ENCODE results near the gene OPA3. TPM values are rescaled to one million over a fixed set of nuclear protein-coding genes. Genes with fewer than 3 reads are reported as not detected.

OPA3 gene
- total and polyA plus RNA-seq, 10 donors, result 2.8 to 18.4 (median 16.0) TPM

GRCh38 chr19:45564131-45564780, 20.3 kb downstream of the OPA3 start:
- H3K4me1 ChIP-seq, result peaks cover 0 to 63% (median 38%) of the 10 kb centered on the region in 6 donors
- TF ChIP-seq CTCF (IDR thresholded peaks at IDR 0.05 in 8 of 11, conservative IDR thresholded peaks at IDR 0.05 in 3 of 11) (no peak), POLR2AphosphoS5 (IDR thresholded peaks at IDR 0.05) (peak in 2 of 3 donors; percentile 11 to 42)
- peaks cover 0 to 16% (median 0%) of the 10 kb centered on the region in 6 donors for H3K36me3 ChIP-seq
- WGBS, 5 donors, result 62 to 78% (median 74%) methylated on average over 5 of the region's 5 CpGs
- H3K9me3 ChIP-seq, result no peaks in the 10 kb centered on the region
- intact Hi-C loops (cut with DNase I; ENCODE audit: low total_unique reads), result no loop called here
- no peaks in the 10 kb centered on the region for H3K27me3 ChIP-seq (replicated peaks in 1 of 7)
- no peak overlapping the region for H3K4me3 ChIP-seq
- H3K27ac ChIP-seq, result peak overlapping the region; percentile 36 to 89 (median 73)
- DNase-seq, result no peak

GRCh38 chr19:45560686-45561085, 23.9 kb downstream of the OPA3 start:
- 82 to 93% (median 89%) methylated on average over 10 to 11 of the region's 11 CpGs for WGBS, 5 donors
- no peak for TF ChIP-seq POLR2AphosphoS5 (IDR thresholded peaks at IDR 0.05)
- TF ChIP-seq POLR2A (IDR thresholded peaks at IDR 0.05), result no peak
- TF ChIP-seq CTCF (IDR thresholded peaks at IDR 0.05 in 8 of 11, conservative IDR thresholded peaks at IDR 0.05 in 3 of 11), result no peak
- intact Hi-C loops (cut with DNase I; ENCODE audit: low total_unique reads), result no loop called here
- no peak overlapping the region for H3K4me3 ChIP-seq
- H3K27me3 ChIP-seq (replicated peaks in 1 of 7), result no peaks in the 10 kb centered on the region
- H3K4me1 ChIP-seq, result peaks cover 0 to 77% (median 50%) of the 10 kb centered on the region in 6 donors
- no peak for DNase-seq
- peak overlapping the region in 2 of 8 donors; percentile 3 to 89 for H3K27ac ChIP-seq
- H3K9me3 ChIP-seq, result no peaks in the 10 kb centered on the region
- peaks cover 0 to 9% (median 0%) of the 10 kb centered on the region in 6 donors for H3K36me3 ChIP-seq

- TF ChIP-seq POLR2AphosphoS5 (IDR thresholded peaks at IDR 0.05) (no peak), CTCF (IDR thresholded peaks at IDR 0.05 in 8 of 11, conservative IDR thresholded peaks at IDR 0.05 in 3 of 11) (no peak), POLR2A (IDR thresholded peaks at IDR 0.05) (no peak)
- H3K4me1 ChIP-seq, result peaks cover 0 to 72% (median 49%) of the 10 kb centered on the region in 6 donors
- intact Hi-C loops (cut with DNase I; ENCODE audit: low total_unique reads), result no loop called here
These were observed 24.6 kb downstream of the OPA3 start for GRCh38 chr19:45560038-45560437.

GRCh38 chr19:45558399-45558878, 26.2 kb downstream of the OPA3 start:
- intact Hi-C loops (cut with DNase I; ENCODE audit: low total_unique reads), result no loop called here
- peak; percentile 86 for DNase-seq
- 31 to 41% (median 34%) methylated on average over 10 of the region's 10 CpGs for WGBS, 5 donors

More at GRCh38 chr19:45560038-45560437, 24.6 kb downstream of the OPA3 start:
- H3K27ac ChIP-seq, result no peak overlapping the region
- DNase-seq, result no peak
- no peaks in the 10 kb centered on the region for H3K9me3 ChIP-seq
- no peaks in the 10 kb centered on the region for H3K27me3 ChIP-seq (replicated peaks in 1 of 7)
- H3K36me3 ChIP-seq, result peaks cover 0 to 9% (median 0%) of the 10 kb centered on the region in 6 donors
- no peak overlapping the region for H3K4me3 ChIP-seq
- WGBS, 5 donors, result 83 to 95% (median 92%) methylated on average over 5 of the region's 5 CpGs

More at GRCh38 chr19:45558399-45558878, 26.2 kb downstream of the OPA3 start:
- Histone ChIP-seq H3K4me1 (peaks cover 0 to 56% (median 34%) of the 10 kb centered on the region in 6 donors), H3K27ac (peak overlapping the region in 1 of 8 donors; percentile 23), H3K9me3 (no peaks in the 10 kb centered on the region), H3K27me3 (replicated peaks in 1 of 7) (no peaks in the 10 kb centered on the region), H3K36me3 (peaks cover 1 to 17% (median 3%) of the 10 kb centered on the region in 6 donors), H3K4me3 (no peak overlapping the region)
- TF ChIP-seq POLR2A (IDR thresholded peaks at IDR 0.05) (no peak), POLR2AphosphoS5 (IDR thresholded peaks at IDR 0.05) (peak in 1 of 3 donors; percentile 54), CTCF (IDR thresholded peaks at IDR 0.05 in 8 of 11, conservative IDR thresholded peaks at IDR 0.05 in 3 of 11) (peak; percentile 53 to 86 (median 74))

Data from spleen (tissue), 11 donors.